HT1080 (cell line): Measurements from ENCODE around the gene INHA. TPM values are rescaled to one million over a fixed set of nuclear protein-coding genes. Genes with fewer than 3 reads are reported as not detected.

Source experiments
- DNase-seq: peaks from one replicate; pipeline ENCODE4 v3.0.0-alpha.2; 2015; ENCODE audit warnings: low read depth
- total RNA-seq: library from RNA; depleted of rRNA; stranded (reverse); fragments of >200 nt; shearing (Covaris generic); gene quantifications from 2 replicates; pipeline ENCODE4 v1.2.3, GENCODE V29; 2014

Gene INHA
- total RNA-seq, 1 experiment from 2014 or later, result not detected

DNA sequence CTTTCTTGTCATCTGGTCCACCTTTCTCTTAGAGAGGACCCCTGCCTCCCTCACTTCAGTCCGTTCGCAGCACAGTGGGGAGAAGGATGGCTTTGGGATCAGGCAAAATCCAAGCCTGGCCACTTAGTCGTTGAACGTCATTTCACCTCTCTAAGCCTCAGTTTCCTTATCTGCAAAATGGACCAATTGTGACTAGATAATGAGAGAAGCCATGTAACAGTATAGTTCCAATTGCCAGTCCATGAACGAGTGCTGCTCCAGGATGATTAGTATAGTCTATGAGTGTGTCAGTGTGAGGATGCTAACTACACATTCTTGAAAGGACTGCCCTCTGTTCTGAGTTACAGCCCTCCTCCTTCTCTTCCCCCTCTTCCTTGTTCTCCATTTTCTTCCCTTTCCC is 1.1 kb downstream of the INHA start:
- no peak for DNase-seq

DNA sequence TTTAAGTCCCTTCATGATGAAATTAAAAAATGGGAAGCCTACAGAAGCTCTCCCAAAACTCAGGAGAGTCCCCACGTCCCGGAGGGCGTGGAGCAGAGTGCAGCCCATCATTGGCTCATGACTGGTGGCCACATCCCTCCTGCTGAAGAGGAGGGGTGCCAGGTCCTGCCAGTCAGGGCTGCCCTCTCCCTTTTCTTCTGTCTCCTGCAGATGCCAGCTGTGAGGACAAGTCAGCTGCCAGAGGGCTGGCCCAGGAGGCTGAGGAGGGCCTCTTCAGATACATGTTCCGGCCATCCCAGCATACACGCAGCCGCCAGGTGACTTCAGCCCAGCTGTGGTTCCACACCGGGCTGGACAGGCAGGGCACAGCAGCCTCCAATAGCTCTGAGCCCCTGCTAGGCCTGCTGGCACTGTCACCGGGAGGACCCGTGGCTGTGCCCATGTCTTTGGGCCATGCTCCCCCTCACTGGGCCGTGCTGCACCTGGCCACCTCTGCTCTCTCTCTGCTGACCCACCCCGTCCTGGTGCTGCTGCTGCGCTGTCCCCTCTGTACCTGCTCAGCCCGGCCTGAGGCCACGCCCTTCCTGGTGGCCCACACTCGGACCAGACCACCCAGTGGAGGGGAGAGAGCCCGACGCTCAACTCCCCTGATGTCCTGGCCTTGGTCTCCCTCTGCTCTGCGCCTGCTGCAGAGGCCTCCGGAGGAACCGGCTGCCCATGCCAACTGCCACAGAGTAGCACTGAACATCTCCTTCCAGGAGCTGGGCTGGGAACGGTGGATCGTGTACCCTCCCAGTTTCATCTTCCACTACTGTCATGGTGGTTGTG is 2.6 kb downstream of the INHA start:
- no peak for DNase-seq

DNA sequence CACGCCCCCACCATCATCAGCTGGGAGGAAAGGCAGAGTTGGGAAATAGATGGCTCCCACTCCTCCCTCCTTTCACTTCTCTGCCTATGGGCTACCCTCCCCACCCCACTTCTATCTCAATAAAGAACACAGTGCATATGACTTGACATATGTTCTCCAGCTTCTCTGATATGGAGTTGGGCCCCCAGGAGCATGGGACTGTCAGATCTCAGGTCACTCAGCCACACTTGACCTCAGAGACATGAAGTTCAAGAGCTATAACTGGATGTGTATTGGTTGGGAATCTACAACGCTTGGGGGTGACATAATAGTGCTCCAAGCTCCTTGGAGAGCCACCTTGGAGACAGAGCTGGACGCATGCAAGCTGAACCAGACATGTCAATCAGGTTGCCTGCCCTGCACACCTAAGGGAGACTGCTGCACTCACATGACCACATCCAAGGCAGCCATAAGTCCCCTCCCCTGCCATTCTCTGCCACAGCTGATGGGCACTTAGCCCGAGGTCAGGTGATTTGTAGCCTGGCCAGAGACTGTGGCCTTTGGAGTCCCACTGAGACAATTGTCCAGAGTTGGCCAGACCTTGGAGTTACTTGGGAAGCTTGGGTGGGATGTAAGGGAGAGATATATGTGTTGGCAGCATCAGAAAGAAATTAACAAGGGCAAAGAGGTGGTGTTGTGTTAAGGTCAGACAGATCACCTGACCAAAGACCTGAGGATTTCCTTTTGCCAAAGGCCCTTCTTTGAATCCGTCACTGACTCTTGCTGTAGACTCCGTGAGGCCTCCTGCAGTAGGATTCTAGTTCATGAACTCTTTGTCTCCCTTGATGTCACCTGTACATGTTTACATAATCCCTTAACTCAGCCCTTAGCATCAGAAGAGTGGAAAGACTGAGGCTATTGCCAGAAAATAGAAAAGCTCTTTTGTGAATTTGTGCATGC is 3.7 kb downstream of the INHA start:
- DNase-seq, result no peak

DNA sequence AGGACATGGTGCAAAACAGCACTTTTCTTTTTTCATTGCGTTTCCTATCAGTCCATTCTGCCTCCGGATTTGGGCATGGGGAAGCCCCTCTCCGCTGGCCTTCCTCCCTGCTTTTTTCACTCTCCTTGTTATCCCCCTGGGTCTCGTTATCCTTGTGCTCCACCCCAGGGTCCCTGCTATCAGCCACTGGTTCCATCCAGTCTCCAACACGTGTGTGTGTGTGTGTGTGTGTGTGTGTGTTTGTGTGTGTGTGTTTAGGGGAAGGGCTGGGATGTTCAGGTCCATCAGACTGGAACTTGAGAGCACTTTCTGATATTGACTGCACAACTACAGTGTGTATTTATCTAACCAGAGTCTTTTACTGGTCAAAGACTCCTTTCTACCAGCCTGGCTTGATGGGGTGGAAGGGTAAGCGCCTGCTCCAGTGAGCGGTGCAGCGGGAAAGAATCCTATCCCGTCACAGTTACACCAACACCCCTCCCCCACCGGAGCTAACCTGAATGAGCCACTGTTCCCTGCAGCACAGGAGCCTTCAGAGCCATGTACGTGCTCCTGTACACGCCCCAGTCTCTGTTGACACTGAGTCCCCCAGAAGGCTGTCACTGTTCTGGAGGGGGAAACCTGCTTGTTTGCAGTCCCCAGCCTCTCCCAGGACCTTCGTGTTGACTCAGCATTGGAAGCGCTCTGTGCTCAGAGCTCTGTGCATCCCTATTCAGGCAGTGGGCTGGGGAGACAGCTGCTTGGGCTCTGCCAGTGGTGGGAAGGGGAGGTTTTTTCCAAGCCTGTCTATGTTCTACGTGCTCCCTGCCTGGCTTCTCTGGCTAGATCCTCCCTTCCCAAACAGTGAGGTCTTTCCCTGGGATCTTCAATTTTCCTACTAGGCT is 4.6 kb downstream of the INHA start:
- peak; percentile 16 for DNase-seq

DNA sequence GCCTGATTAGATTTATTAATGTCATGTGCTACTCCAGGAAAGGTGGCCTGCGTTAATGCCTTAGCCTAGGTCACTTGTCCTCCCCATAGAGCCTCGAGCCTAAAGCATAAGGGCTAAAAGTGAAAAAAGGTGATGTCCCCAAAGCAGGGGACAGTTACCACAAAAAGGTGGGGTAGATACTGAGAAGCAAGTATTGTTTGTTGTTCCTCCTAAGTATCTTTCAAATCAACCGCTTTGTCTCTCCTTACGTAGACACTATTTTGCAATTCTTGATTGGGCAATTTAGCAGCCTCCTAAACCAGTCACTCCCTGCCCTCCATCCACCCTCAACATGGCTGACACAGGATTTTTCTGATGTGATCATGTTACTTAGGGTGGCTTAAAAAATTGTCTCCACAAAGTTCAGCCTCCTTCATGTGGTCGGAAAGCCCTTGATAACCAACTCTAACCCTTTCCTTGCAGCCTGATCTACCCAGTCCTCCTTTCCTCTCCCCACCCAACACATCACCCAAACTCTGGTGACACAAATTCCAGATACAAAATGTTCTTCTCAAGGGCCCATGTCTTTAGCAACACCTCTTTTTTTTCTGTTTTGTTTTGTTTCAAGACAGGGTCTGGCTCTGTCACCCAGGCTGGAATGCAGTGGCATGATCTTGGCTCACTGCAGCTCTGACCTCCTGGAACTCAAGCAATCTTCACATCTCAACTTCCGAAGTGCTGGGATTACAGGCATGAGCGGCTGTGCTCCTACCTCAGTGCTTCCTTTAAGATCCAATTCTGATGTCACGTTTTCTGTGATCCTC is 6.9 kb downstream of the INHA start:
- DNase-seq, result no peak

- no peak for DNase-seq
Measured at GRCh38 chr2:219581346-219581745, 9.2 kb downstream of the INHA start.

- DNase-seq, result no peak
Measured at GRCh38 chr2:219591091-219591490, 19.0 kb downstream of the INHA start.

DNA sequence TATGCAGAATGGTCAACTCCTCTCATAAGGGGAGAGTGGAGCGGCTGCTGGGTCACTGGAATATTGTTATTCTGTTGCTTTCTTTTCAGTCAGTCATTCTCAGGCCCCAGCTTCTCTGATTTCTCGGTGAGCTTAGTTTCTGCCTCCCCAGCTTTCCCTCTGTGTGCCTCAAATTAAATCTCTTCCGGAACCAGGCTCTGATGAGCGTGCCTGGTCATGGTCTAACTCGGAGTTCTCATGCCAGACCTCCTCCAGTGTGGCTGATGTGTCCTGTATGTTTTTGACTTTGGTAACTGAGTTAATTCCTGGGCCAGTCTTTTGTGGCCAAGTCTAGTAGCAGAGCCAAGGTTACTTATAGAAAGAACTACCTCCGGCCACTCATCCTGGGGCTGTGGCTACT is 20.6 kb downstream of the INHA start:
- DNase-seq, result no peak

- DNase-seq, result no peak
Measured at GRCh38 chr2:219593154-219593553, 21.0 kb downstream of the INHA start.

DNA sequence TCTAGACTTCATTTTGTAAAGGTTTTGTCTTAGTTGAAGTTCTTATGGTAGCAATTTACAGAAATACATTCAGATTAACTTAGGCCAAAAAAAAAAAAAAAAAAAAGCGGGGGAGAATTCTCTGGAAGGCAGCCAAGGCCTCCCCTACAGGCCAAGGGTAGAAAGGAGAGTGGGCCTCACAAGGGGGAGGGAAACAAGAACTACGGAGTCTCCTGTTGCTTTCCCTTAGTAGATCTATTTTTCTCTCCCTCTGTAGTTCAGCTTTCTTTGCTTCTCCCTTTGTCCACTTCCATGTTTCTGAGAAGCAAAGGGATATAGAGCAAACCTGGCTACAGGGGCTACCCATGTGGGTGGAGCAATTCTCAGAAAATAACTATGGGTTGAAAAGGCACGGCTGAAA is 23.1 kb downstream of the INHA start:
- no peak for DNase-seq

GRCh38 chr2:219596954-219597551 is 24.9 kb downstream of the INHA start:
- no peak for DNase-seq

DNA sequence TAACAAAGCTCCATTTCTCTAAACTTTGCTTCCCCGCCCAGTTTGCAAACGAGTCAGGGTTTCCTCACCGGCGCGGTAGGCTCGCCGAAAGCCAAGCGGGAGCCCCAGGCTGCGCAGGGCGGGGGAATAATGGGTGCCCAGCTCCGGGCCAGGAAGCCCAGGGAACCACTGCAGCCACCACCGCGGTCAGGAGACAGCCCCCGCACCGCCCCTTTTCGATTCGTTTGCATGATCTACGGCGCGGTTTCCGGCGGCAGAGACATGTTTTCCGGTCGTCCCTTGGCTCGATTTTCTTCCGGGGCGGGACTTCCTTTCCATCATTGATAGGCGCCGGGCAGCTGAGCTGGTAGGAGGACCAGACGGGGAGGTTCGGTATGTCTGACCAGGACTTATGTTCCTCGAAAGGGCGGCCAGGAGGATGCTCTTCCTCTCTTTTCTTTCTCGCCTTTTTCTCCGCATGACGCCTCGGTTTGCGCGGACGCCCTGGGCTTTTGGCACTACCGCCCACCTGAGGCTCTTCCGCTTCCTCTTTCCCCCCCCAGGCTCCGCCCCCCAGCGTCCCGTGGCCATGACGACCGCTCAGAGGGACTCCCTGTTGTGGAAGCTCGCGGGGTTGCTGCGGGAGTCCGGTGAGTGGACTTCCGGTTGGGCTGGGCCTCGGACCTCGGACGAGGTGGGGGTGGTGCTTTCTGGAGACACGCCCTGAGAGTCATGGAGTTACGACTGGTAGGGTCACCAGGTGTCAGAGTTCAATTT is 25.6 kb downstream of the INHA start, which contains the start of gene STK11IP:
Gene STK11IP (plus strand): TSS at position 306 of the 756 bp plus-strand sequence. CDS start 263 bp downstream, at position 569.
- peak; percentile 96 for DNase-seq

DNA sequence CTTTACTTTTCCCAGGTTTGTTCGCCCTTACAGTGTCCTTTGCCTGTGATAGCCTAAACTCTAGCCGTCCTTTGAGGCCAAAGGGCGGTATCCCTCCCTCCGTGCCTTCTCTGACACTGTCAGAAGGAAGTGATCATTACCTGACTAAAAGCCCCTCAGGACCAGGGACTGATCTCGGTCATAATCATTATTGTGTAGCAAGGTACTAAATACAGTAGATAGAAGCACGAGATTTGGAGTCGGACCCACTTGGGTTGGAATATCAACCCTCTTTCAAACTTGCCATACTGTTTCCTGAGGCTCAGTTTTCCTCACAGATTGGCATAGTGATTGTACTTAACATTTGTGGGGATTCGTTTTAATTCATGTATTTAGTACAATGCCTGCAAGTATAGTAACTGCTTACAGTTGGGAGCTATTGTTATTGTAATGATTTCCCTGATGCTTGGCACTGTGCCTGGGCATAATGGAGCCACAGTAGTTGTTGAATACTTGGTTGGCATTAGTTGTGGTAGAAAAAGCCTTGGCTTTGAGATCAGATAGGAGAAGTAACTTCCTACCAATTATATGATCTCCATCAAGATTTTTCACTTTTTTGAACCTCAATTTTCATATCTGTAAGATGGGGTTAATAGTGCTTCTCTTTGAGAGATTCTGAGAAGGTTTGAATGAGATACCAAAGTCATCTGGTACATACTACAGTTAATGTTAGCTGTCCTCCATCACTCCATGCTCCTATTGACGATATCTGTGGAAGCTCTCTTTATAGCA is 26.4 kb downstream of the INHA start:
- no peak for DNase-seq

- DNase-seq, result no peak
Measured at GRCh38 chr2:219603771-219604170, 31.7 kb downstream of the INHA start.

GRCh38 chr2:219605607-219605954 is 33.5 kb downstream of the INHA start:
- no peak for DNase-seq

GRCh38 chr2:219607931-219608330 is 35.8 kb downstream of the INHA start:
- no peak for DNase-seq

DNA sequence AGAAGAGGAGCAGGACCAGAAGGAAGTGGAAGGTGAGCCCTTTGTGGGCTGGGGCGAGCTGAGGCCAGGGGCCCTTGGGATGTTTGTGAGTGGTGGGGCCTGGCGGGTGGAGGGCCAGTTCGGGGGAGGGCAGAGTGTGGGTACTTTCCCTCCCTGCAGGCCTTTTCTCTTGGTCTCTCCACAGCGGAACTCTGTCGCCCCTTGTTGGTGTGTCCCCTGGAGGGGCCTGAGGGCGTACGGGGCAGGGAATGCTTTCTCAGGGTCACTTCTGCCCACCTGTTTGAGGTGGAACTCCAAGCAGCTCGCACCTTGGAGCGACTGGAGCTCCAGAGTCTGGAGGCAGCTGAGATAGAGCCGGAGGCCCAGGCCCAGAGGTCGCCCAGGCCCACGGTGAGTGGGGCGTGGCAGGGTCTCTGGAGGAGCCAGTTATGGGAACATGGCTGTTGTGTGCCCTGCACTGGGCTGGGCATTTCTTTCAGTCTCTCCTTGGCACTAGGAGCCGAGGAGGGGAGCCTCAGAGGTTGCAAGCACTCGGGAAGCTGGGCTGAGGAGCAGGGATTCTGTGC is 36.4 kb downstream of the INHA start:
- DNase-seq, result no peak

- DNase-seq, result no peak
Measured at GRCh38 chr2:219609149-219609750, 37.1 kb downstream of the INHA start.
